ENCODE results near the gene LAMB1.
A peak's percentile ranks its signal among the peaks of the same experiment; 100 is the strongest.

Gene LAMB1

GRCh38 chr7:107964510-107964909 lies 38.5 kb downstream of the LAMB1 start:
- no peak for DNase-seq (ENCODE audit: low spot score)
- ChIA-PET CTCF (no interaction called here), POLR2A (ENCODE audit: low non-redundant PET) (no interaction called here)
- H3K27ac ChIP-seq: no peak overlapping the region
- no peak for TF ChIP-seq CTCF (conservative IDR thresholded peaks at IDR 0.05; ENCODE audit: low read depth)

- no peak for TF ChIP-seq CTCF (conservative IDR thresholded peaks at IDR 0.05; ENCODE audit: low read depth)
- POLR2A ChIA-PET (ENCODE audit: low non-redundant PET): no interaction called here
- no peak for DNase-seq (ENCODE audit: low spot score)
- CTCF ChIA-PET: no interaction called here
- H3K27ac ChIP-seq: no peak overlapping the region
Measured at GRCh38 chr7:107962817-107963216, 40.1 kb downstream of the LAMB1 start.

- no peak for TF ChIP-seq CTCF (conservative IDR thresholded peaks at IDR 0.05; ENCODE audit: low read depth)
- peak overlapping the region; percentile 28 for H3K27ac ChIP-seq
- CTCF ChIA-PET: no interaction called here
- POLR2A ChIA-PET (ENCODE audit: low non-redundant PET): no interaction called here
- no peak for DNase-seq (ENCODE audit: low spot score)
Measured at GRCh38 chr7:107961405-107961804, 41.6 kb downstream of the LAMB1 start.

GRCh38 chr7:107960272-107960671 lies 42.7 kb downstream of the LAMB1 start:
- no peak for DNase-seq (ENCODE audit: low spot score)
- POLR2A ChIA-PET (ENCODE audit: low non-redundant PET): no interaction called here
- CTCF ChIA-PET: no interaction called here

GRCh38 chr7:107959527-107959898 lies 43.4 kb downstream of the LAMB1 start:
- DNase-seq (ENCODE audit: low spot score): no peak
- H3K27ac ChIP-seq: peak overlapping the region; percentile 84
- POLR2A ChIA-PET (ENCODE audit: low non-redundant PET): no interaction called here
- TF ChIP-seq CTCF (conservative IDR thresholded peaks at IDR 0.05; ENCODE audit: low read depth): no peak
- CTCF ChIA-PET: no interaction called here

More at GRCh38 chr7:107960272-107960671, 42.7 kb downstream of the LAMB1 start:
- peak overlapping the region; percentile 43; the same call in 1 of the 2 replicates for H3K27ac ChIP-seq
- TF ChIP-seq CTCF (conservative IDR thresholded peaks at IDR 0.05; ENCODE audit: low read depth): no peak

- no peak for TF ChIP-seq CTCF (conservative IDR thresholded peaks at IDR 0.05; ENCODE audit: low read depth)
- DNase-seq (ENCODE audit: low spot score): peak; percentile 44
- ChIA-PET CTCF (no interaction called here), POLR2A (ENCODE audit: low non-redundant PET) (no interaction called here)
- H3K27ac ChIP-seq: peak overlapping the region; percentile 84
Measured at GRCh38 chr7:107958764-107959526, 44.0 kb downstream of the LAMB1 start.

Measured in RWPE1 (cell line).